Body of pancreas (tissue), 4 donors: ENCODE results near the gene FTH1.

Experiments
- CTCF ChIP-seq, 7 experiments: fragments of 450-650 bp in 4 of 7; fragments of 200-600 bp in 3 of 7; sonication (generic) in 3 of 7; IDR thresholded peaks; one replicate each; pipeline ENCODE4 v1.5.1; 2016 to 2019; ENCODE audit warnings: antibody characterized with exemption in 7 of 7
- POLR2A ChIP-seq, 3 donors: fragments of 450-650 bp; IDR thresholded peaks; one replicate each; pipeline ENCODE4 v1.6.1; 2016; ENCODE audit warnings: antibody characterized with exemption in 3 of 3, mild to moderate bottlenecking in 2 of 3

- TF ChIP-seq CTCF (IDR thresholded peaks at IDR 0.05), result no peak
- TF ChIP-seq POLR2A (IDR thresholded peaks at IDR 0.05), result peak in 2 of 3 donors; percentile 45 to 50
Observed at GRCh38 chr11:61963282-61964057, 4.0 kb downstream of the FTH1 start.
